WTC11 (cell line): ENCODE data around the gene PTCHD4.
"Not testable (repeated sequence)": the region's sequence is repeated elsewhere in the genome, so short reads cannot be mapped to it uniquely, and the experiment has no call there.

ENCODE experiments used
- AFF4 ChIP-seq: sonication (generic); formaldehyde crosslinking; IDR thresholded peaks from 2 replicates; pipeline ENCODE4 v1.8.1; 2023; ENCODE audit warnings: mild to moderate bottlenecking, missing genetic modification reagents, borderline replicate concordance
- ATF2 ChIP-seq: sonication (generic); formaldehyde crosslinking; IDR thresholded peaks from 2 replicates; pipeline ENCODE4 v1.8.1; 2022; ENCODE audit warnings: low read depth, missing genetic modification reagents, borderline replicate concordance
- CTCF ChIP-seq: fragments of 200-600 bp; IDR thresholded peaks from 2 replicates; pipeline ENCODE4 v1.8.0; 2022; ENCODE audit warnings: antibody characterized with exemption
- ESRRA ChIP-seq: sonication (generic); formaldehyde crosslinking; IDR thresholded peaks from 2 replicates; pipeline ENCODE4 v1.8.1; 2022; ENCODE audit warnings: mild to moderate bottlenecking, missing genetic modification reagents, borderline replicate concordance
- ETV6 ChIP-seq: sonication (generic); formaldehyde crosslinking; IDR thresholded peaks from 2 replicates; pipeline ENCODE4 v1.8.1; 2022; ENCODE audit warnings: mild to moderate bottlenecking, missing genetic modification reagents
- GTF2I ChIP-seq: fragments of 250-450 bp; sonication (Bioruptor Pico); conservative IDR thresholded peaks from 2 replicates; pipeline ENCODE4 v1.4.0; 2021; ENCODE audit warnings: mild to moderate bottlenecking
- HMGA2 ChIP-seq: fragments of 250-450 bp; sonication (Bioruptor Pico); IDR thresholded peaks from 2 replicates; pipeline ENCODE4 v1.4.0; 2021; ENCODE audit warnings: mild to moderate bottlenecking, moderate library complexity
- MAX ChIP-seq: sonication (generic); formaldehyde crosslinking; IDR thresholded peaks from 2 replicates; pipeline ENCODE4 v1.8.0; 2022; ENCODE audit warnings: mild to moderate bottlenecking, missing genetic modification reagents
- NFE2L1 ChIP-seq: sonication (generic); formaldehyde crosslinking; IDR thresholded peaks from 2 replicates; pipeline ENCODE4 v1.8.1; 2023; ENCODE audit warnings: missing genetic modification reagents
- RORB ChIP-seq: fragments of 250-450 bp; sonication (Bioruptor Pico); IDR thresholded peaks from 2 replicates; pipeline ENCODE4 v1.9.0; 2021; ENCODE audit warnings: mild to moderate bottlenecking
- TCF7 ChIP-seq: sonication (generic); formaldehyde crosslinking; IDR thresholded peaks from 2 replicates; pipeline ENCODE4 v1.8.0; 2022; ENCODE audit warnings: mild to moderate bottlenecking, low read depth, missing genetic modification reagents, moderate library complexity
- USF1 ChIP-seq: sonication (generic); formaldehyde crosslinking; IDR thresholded peaks from 2 replicates; pipeline ENCODE4 v1.8.0; 2022; ENCODE audit warnings: mild to moderate bottlenecking, missing genetic modification reagents
- USF2 ChIP-seq: sonication (generic); formaldehyde crosslinking; IDR thresholded peaks from 2 replicates; pipeline ENCODE4 v1.8.1; 2023; ENCODE audit warnings: mild to moderate bottlenecking, missing genetic modification reagents, moderate library complexity
- TF ChIP-seq, protein P1 (sequence below): sonication (generic); formaldehyde crosslinking; IDR thresholded peaks from 2 replicates; pipeline ENCODE4 v1.8.1; 2023; ENCODE audit warnings: mild to moderate bottlenecking, moderate library complexity, missing genetic modification reagents

DNA sequence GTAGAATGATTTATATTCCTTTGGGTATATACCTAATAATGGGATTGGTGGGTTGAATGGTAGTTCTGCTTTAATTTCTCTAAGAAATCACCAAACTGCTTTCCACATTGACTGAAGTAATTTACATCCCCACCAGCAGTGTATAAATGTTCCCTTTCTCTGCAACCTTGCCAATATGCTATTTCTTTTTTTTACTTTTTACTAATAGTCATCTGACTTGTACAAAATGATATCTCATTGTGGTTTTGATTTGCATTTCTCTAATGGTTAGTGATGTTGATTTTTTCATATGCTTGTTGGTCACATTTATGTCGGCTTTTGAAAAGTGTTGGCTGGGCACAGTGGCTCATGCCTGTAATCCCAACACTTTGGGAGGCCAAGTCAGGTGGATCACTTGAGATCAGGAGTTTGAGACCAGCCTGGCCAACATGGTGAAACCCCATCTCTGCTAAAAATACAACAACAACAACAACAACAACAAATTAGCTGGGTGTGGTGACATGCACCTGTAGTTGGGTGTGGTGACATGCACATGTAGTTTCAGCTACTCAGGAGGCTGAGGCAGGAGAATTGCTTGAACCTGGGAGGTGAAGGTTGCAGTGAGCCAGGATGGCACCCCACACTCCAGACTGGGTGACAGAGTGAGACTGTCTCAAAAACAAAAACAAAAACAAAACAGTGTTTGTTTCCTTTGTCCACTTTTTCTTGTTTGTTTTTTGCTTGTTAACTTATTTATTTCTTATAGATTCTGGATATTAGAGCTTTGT is 11.2 kb upstream of the PTCHD4 start:
- not testable (repeated sequence) for TF ChIP-seq ETV6; USF1 (CRISPR knock-in tag); RORB; HMGA2 (CRISPR knock-in tag); MAX (CRISPR knock-in tag); AFF4 (CRISPR knock-in tag); USF2; CTCF; ESRRA; GTF2I; TCF7; NFE2L1 (CRISPR knock-in tag); ATF2 (CRISPR knock-in tag)
- TF ChIP-seq, protein P1, sequence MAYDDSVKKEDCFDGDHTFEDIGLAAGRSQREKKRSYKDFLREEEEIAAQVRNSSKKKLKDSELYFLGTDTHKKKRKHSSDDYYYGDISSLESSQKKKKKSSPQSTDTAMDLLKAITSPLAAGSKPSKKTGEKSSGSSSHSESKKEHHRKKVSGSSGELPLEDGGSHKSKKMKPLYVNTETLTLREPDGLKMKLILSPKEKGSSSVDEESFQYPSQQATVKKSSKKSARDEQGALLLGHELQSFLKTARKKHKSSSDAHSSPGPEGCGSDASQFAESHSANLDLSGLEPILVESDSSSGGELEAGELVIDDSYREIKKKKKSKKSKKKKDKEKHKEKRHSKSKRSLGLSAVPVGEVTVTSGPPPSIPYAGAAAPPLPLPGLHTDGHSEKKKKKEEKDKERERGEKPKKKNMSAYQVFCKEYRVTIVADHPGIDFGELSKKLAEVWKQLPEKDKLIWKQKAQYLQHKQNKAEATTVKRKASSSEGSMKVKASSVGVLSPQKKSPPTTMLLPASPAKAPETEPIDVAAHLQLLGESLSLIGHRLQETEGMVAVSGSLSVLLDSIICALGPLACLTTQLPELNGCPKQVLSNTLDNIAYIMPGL = not testable (repeated sequence)
